ENCODE measurements around the gene AHRR.

DNA sequence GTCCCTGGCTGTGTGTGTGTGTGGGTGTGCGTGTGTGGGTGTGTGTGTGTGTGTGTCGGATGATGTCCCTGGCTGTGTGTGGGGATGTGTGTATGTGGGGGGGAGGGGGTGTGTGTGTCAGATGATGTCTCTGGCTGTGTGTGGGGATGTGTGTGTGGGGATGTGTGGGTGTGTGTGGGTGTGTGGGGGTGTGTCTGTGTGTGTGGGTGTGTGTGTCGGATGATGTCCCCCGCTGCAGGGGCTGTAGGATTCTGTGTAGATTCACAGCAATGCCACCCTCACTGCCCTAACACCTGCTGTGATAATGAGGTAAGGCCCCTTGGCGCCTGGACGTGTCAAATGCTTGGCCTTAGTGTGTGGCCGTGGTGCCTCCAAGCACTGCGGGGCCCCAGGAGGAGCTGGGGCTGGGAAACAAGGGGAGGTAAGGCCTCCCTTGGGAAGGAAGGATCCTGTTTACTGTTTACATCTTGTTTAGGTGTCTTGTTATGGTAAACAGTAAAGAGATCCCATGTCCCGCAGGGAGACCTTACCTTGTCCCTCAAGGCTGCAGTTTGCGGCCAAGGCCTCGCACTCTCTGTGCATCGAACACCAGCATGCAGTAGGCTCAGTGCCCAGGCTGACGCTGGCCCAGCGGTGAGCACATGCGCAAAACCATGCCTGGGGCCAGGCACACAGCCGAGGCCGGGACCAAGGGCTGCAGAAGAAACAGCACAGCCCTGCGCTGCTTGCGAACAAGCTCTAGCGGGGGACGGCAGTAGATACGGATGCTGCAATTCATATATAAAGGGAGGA lies 24.1 kb downstream of the AHRR start:
- TF ChIP-seq, protein P1, sequence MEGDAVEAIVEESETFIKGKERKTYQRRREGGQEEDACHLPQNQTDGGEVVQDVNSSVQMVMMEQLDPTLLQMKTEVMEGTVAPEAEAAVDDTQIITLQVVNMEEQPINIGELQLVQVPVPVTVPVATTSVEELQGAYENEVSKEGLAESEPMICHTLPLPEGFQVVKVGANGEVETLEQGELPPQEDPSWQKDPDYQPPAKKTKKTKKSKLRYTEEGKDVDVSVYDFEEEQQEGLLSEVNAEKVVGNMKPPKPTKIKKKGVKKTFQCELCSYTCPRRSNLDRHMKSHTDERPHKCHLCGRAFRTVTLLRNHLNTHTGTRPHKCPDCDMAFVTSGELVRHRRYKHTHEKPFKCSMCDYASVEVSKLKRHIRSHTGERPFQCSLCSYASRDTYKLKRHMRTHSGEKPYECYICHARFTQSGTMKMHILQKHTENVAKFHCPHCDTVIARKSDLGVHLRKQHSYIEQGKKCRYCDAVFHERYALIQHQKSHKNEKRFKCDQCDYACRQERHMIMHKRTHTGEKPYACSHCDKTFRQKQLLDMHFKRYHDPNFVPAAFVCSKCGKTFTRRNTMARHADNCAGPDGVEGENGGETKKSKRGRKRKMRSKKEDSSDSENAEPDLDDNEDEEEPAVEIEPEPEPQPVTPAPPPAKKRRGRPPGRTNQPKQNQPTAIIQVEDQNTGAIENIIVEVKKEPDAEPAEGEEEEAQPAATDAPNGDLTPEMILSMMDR (conservative IDR thresholded peaks at IDR 0.05; ENCODE audit: low read length), result no peak
- TF ChIP-seq EZH2phosphoT487 (IDR thresholded peaks at IDR 0.05; ENCODE audit: borderline replicate concordance, low read depth, low read length), result no peak

All from OCI-LY7 (cell line).